ENCODE measurements around the gene SUSD3.
"Not testable (repeated sequence)": the region's sequence is repeated elsewhere in the genome, so short reads cannot be mapped to it uniquely, and the experiment has no call there.

SUSD3 gene

DNA sequence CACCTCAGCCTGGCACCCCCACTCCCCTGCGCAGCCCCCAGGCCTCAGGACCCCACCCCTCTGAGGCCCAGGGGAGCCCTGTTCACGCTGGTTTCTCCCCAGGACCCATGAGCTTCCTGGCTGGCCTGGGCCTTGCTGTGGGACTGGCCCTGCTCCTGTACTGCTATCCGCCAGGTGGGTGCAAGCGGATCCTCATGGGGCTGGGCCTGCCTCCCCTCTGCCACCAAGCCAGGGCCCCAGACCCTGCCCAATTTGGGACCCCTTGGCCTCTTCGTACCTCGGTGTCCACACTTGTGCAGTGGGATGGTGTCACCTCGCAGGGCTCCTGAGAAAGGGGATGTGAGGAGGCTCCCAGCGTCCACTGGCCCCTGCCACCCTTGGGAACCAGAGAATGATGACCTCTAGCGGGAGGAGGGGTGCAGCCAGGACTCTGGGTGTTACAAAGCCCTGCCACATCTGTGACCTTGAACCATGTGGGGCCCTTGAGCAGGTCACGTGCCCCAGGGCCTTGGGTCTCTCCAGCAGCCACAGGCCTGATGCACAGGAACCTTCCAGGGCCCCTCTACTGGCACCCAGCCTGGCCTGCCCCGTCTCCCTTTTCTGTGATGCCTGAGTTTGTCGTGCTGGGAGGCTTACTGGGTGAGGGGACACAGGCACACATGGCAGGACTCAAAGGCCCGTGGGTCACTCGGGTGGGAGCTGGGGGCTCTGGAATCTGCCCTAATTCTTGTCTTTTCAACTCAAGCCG lies 53.8 kb downstream of the SUSD3 start:
- no peak for DNase-seq

DNA sequence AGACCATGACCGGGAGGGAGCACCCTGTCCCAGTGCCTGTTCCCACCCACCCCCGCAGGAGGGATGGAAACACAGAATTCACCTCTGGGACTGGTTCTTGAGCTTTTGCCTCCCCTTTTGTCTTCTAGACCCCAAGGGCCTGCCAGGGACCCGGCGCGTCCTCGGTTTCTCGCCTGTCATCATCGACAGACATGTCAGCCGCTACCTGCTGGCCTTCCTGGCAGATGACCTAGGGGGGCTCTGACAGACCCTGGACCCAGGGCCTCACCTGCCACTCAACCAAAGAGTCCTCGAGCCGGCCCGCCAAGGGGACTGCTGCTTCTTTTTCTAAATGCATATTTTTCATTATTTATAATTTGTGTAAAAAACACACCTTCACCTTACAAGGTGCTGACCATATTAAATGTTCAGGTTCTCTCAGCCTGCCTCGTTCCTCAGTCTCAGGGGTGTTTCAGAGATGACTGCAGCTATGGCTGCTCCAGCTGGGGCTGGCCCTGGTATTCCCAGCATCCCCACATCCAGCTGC lies 54.4 kb downstream of the SUSD3 start:
- DNase-seq: no peak

DNA sequence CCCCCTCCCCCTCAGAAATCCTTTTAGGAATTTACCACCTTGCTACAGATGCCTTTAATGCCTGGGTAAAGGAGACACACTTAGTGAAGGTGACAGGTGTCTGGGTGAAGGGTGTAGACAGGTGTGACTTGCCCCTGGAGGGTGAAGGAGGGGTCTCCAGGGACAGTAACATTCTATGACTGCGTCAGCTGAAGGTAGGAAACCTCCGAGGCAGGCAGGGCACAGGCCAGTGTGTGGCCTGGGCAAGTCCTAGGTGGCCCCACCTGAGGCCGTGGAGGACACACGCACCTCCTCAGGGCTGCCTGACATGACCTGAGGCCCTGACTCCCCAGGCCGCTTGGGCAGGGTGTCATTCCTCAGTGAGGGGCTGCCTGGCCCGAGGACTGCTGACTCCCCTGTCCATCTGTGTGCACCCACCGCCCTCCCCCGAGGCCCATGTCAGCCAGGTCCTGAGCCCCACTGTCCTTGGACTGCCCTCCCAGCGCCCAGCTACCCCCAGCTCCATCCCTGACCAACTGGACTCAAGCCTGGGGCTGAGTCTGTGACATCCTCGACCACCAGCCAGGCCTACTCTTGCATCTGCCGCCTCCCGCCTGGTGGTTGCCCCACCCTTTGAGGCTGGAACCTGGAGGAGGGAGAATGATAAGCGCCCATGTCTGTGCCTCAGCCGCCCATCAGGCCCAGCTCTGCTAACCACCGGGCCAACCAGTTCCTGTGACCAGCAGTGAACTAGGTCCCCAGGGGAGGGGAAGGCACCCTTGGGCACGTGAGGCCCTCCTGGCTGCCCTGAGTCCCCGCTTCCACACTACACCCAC lies 55.9 kb downstream of the SUSD3 start:
- no peak for DNase-seq

- no peak for DNase-seq
Observed at GRCh38 chr9:93114984-93115335, 56.5 kb downstream of the SUSD3 start.

DNA sequence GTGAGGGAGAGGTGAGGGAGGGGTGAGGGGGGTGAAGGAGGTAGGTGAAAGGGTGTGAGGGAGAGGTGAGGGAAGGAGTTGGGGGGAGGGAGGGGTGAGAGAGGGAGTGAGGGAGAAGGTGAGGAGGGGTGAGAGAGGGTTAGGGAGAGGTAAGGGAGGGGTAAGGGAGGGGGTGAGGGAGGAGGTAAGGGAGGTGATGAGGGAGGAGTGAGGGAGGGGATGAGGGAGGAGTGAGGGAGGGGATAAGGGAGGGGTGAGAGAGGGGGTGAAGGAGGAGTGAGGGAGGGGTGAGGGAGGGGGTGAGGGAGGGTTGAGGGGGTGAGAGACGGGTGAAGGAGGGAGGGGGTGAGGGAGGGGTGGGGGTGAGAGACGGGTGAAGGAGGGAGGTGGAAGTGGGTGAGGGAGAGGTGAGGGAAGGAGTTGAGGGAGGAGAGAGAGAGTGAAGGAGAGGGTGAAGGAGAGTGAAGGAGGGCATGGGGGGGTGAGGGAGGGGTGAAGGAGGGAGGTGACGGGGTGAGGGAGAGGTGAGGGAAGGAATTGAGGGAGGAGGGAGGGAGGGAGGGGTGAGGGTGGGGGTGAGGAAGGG lies 57.1 kb downstream of the SUSD3 start:
- no peak for DNase-seq

GRCh38 chr9:93116072-93116961 lies 57.8 kb downstream of the SUSD3 start:
- DNase-seq: no peak

- not testable (repeated sequence) for DNase-seq
Observed at GRCh38 chr9:93117521-93117920, 59.0 kb downstream of the SUSD3 start.

- no peak for DNase-seq
Observed at GRCh38 chr9:93117924-93118862, 59.7 kb downstream of the SUSD3 start.

GRCh38 chr9:93118863-93119702 lies 60.6 kb downstream of the SUSD3 start:
- no peak for DNase-seq

GRCh38 chr9:93119703-93119952 lies 61.1 kb downstream of the SUSD3 start:
- DNase-seq: no peak

- DNase-seq: peak; percentile 67
Observed at GRCh38 chr9:93119953-93120845, 61.7 kb downstream of the SUSD3 start.

DNA sequence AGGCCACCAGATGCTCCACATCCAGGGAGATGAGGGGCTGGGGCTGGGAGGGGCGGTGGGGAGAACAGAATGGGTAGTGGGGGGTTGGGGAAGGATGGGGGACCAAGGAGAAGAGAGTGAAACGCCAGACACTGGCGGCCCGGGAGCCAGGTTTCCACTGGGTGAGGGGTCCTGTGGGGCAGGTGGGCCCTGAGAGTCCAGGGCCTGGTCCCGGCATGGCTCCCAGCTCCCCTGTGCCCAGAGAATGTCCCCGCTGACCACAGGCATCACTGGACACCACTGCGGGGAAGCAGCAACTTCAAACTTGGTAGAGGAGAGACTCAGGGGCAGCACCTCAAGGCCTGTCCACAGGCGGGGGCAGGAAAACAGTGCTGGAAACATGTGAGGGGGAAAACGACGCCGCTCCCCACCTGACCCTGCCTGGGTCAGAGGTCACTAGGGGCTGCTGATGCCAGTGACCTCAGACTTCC lies 62.4 kb downstream of the SUSD3 start:
- DNase-seq: no peak

DNA sequence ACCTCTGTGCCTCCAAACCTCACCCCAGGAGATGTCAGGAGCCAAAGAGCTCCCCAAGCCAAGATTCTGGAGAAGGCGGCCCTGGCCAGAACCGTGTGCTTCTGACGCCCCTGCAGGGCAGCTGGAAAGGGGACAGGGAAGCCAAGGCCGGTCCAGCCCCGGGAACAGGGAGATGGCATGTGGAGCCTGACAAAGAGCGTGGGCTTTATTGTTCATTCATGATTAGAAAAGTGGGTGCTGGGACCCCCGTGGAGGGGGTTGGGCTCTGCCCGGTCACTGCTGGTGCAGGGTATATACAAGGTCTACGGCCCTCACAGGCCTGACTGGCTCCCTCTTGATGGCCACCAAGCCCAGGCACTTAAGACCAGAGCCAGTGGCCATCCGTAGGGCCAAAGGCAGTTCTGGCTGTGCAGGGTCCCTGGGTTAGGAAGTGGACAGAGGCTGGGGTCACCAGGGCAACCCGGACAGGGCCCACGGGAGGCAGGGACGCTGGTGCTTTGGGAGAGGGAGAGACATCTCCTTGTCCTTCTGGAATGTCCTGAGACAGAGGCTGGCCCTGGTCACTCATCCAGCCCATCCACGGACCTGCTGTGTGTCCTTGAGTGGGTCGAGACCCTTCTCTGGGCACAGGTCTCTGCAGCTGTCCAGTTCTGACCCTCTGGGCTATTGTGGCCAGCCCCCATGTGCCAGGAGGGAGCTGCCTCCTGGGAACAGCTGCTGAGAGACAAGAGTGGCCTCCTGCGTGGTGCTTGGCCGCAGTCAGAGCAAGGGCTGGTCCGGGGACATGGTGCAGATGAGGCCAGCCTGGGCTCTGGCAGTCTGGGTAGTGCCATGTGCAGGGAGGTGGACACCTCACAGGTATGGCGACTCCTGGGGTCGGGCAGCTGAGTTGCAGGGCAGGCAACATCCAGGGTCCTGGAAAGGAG lies 63.1 kb downstream of the SUSD3 start:
- DNase-seq: no peak

DNA sequence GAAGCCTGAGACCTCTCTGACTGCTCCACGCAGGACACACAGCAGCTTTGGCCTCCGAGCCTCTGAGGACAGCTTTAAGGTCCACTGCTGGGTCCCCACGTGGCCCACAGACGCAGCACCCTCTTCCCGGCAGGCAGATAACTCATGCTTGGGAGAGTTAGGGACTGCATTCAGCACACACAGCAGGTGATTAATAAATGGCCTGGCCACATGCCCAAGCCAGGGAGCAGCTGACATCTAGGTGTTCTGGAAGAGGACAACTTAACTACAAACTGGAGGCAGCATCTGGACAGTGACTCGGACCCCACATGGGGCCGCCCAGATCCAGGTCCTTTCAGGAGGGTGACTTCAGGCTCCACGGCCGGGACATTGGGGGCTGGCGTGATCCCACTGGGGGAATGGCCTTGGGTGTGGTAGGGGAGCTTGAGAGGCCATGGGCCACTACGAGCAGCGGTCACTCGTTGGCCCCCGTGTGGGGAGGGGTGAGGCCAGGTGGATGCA lies 64.3 kb downstream of the SUSD3 start:
- DNase-seq: no peak

- no peak for DNase-seq
Observed at GRCh38 chr9:93123561-93124283, 65.2 kb downstream of the SUSD3 start.

DNA sequence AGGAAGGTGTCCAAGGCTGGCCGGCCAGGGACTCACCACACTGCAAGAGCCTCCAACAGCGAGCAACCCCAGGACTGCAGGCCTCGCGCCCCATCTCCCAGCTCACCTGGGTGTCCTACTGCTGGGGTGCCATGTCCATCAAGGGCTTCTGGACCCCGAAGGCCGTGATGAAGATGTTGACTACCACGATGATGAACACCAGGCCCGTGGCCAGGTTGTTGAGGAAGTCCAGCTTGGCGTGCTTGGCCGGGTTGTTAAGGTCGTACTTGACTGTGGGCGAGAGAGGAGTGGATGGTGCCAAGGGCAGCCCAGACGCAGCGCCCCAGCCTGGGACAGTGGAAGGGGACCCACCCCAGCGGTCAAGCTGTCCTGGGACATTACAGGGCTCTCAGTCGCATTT lies 66.3 kb downstream of the SUSD3 start:
- no peak for DNase-seq

DNA sequence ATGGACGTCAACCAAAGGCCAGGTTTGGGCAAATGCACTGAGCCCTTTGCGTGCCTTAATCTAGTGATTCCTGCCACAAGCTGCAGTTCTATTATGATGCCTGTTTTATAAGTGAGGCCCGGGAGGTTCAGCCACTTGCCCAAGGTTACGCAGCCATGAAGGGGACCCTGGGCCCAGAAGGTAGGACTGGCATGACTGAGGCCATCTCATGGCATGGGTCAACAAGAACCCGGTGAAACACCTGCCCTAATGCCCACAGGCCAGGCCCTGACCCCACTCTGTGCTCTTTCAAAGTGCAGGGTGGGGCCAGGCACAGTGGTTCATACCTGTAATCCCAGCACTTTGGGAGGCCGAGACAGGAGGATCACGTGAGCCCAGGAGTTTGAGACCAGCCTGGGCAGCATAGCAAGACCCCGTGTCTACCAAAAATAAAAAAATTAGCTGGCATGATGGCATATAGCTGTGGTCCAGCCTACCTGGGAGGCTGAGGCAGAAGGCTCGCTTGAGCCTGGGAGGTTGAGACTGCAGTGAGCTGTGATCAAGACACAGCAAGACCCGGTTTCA lies 66.9 kb downstream of the SUSD3 start:
- no peak for DNase-seq
